ENCODE data around the gene AGL.

GRCh38 chr1:99869723-99870122 lies 19.6 kb downstream of the AGL start:
- TF ChIP-seq CTCF (IDR thresholded peaks at IDR 0.05; ENCODE audit: low read depth, low read length, poor library complexity, severe bottlenecking) (no peak), EZH2phosphoT487 (IDR thresholded peaks at IDR 0.05; ENCODE audit: borderline replicate concordance, low read length) (no peak)
